ENCODE data around the gene NLGN2. TPM values are rescaled to one million over a fixed set of nuclear protein-coding genes. Genes with fewer than 3 reads are reported as not detected.

The NLGN2 gene
- total RNA-seq: 19.1 TPM

DNA sequence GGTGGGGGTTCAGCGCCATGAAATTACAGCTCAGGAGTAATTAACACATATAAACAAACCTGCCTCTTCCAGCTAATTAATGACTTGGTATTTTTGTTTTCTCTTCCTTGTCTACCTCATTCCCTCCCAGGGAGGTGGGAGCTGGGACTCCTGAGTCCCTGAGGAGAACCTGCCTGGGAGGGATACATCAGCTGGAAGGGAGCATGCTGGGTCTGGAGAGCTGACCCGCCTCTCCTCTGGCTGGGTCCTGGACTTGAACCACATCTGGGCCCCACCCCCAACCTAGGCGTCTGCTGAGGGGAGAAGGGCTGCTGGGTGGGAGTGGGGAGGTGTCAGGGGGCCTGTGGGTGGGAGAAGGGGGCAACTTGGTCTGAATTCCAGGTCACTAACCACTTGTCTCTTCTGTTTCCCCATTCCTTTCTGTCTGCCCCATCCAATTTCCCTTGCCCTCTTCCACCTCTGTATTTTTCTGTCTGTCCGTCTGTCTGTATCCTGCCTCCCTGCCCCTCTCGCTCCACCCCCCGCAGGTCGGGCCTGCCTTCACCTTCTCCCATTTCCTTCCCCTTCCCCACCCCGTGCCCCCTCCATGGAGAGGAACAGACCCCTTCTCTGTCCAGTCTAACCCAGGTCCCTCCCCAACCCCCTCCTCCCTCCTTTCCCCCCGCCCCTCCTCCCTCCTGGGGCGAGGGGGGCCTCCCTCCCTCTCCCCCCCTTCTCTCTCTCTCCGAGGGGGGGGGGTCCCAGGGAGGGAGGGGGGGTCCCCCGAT is at the start of gene NLGN2:
TSS of gene NLGN2 (plus strand) at position 361 of the 767 bp plus-strand sequence. CDS start 411 bp downstream, outside the sequence.

DNA sequence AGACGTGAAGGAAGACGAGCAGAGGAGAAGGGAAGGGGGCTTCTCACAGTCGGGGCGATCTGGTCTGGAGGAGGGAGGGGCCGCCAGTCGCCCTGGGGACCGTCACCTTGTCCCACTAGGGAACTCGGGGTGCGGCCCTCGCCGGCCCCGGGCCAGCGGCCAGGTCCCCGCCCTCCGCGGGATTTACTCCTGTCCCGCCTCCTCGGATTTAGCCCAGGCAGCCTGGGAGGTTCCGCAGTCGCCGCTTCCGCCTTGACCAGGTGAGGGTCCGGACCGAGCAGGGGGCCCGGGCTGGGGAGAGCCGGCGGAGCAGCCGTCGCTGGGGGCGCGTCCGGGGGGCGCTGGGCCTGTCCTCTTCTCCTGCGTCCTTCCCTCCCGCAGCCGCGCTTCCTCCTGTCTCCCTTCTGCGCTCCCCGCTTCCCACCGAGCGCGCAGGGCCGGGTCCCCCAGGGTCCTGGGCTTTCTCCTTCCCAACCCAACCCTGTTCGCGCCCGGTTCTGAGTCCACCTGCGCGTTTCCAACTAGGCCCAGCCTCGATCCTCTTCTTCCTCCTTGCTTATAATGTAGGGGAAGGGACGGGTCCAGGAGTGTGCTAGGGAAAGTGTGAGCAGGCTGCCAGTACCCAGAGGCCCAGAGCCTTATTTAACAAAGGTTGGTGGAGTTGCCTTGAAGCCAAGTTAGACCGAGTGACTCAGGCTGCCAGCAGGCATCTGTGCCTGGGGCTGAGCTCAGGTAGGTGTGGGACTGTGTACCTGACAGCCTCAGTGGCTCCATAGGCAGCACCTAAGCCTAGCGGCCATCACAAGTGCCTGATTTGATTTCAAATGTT is 26.6 kb upstream of the NLGN2 start, which contains the start of gene TNK1:
TSS of gene TNK1 (plus strand) at position 235 of the 829 bp plus-strand sequence. CDS start 1,838 bp downstream, outside the sequence.

DNA sequence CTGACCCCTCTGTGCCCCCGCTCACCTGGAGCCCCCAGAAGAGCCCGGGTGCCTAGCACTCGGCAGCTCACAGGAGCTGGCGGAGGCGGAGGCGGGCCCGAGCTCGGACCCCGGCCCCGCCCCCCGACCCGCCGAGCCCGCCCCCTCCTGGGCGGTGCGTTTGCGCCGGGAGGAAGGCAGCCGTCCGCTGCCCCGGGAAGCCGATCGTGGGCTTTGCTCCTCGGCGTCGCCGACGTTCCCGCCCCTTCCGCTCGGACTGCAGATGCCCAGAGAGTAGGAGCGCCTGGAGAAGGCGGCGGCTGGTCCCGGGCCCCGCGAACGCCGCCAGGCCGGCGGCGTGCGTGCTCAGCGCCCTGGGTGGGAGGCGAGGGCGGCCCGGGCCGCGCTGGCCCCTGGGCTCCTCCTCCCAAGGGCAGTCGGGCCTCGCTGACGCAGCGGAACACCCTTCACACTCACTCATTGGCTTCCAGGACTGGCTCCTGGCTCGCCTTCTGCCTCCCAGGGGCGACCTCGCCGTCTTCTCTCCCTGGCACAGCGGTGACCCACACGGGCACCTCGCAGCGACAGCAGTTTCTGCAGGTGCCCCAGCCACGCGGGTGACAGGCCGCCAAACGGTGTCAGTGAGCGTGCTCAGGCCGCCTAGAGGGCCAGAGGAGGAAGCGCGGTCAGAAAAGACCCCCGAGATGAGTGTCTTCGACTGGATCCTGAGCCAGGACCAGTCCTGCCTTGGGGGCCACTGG is 13.0 kb upstream of the NLGN2 start, which contains the start of gene PLSCR3:
TSS of gene PLSCR3 (minus strand) at position 74 of the 740 bp plus-strand sequence. CDS start 415 bp downstream, outside the sequence.

DNA sequence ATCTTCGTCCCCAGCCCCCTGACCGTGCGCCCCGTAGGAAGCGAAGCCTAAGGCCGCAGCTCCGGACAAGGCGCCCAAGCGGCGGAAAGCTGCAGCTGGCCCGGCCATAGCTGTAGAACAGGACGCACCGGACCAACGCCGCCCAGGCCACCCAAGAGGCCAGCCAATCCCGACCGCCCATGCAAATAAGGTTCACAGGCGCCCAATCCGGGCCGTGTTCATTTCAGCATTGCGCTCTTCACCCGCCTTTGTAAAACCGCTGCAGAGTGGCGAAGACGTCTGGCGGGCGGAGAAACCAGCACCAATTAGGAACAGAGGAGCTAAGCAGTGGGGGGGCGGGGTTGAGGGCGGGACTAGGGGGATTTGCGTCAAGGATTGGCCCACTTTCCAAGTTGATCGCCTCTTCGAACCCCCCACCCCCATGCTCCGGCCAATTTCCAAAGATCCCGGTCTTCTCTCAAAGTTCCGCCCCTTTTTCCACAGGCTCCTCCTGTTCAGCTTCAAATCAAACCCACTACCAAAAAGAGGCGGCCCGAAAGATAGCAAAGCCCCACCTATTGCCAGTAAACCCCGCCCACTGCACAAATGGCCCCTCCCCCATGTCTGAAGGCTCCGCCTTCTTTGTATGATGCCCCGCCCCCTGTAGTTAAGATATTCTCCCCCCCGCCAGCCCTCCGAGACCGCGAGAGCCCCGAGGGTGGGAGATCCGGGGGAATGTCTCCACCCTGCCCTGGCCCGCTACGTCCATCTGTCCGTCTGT is 3.5 kb upstream of the NLGN2 start, which contains the start of gene TMEM256:
TSS of gene TMEM256 (minus strand) at position 121 of the 760 bp plus-strand sequence. CDS start at position 108, 13 bp downstream.

DNA sequence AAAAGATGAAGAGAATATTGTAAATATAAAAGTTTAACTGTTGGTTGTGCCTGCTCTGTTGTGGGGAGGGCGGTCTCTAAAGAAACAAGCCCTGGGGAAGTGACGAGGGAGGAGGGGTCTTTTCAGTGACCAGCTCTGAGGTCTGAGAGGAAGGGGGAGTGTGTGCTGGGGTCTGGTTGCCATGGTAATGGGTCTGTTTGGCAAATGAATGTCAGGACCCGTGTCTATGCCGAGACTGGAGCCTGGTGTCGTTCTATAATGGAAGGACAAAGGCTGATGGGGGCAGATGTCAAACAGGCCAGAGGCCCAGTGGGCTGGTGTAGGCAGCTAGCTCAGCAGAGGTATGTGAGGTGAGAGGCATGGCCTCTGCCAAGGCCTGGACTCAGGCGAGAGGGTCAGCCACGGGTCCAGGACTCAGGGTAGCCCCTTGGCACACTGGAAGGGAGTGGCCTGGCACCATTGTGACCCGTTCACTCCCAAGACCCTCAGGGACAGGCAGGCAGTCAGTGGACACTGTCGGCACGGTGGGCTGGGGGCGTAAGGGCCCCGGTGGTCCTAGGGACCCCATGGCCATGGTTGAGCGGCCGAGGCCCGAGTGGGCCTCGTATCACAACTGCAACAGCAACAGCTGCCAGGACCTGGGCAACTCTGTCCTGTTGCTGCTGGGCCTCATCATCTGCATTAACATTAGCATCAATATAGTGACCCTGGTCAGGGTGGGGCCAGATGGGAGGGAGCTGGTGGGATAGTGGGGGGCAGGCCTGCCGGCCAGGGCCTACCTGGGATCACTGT is 12.4 kb downstream of the NLGN2 start, which contains the start of gene SPEM1:
TSS of gene SPEM1 (plus strand) at position 506 of the 792 bp plus-strand sequence. CDS start at position 567, 61 bp downstream.

GRCh38 chr17:7425316-7425715 is 17.7 kb downstream of the NLGN2 start, which contains the start of gene SPEM2:
Gene SPEM2, plus strand, starts transcription at chr17:7425616. Its CDS starts 73 bp downstream, at chr17:7425689.

GRCh38 chr17:7428557-7428956 is 20.9 kb downstream of the NLGN2 start, which contains the start of gene SPEM3:
Gene SPEM3, plus strand, starts transcription at chr17:7428857. Its CDS starts 46 bp downstream, at chr17:7428903.

DNA sequence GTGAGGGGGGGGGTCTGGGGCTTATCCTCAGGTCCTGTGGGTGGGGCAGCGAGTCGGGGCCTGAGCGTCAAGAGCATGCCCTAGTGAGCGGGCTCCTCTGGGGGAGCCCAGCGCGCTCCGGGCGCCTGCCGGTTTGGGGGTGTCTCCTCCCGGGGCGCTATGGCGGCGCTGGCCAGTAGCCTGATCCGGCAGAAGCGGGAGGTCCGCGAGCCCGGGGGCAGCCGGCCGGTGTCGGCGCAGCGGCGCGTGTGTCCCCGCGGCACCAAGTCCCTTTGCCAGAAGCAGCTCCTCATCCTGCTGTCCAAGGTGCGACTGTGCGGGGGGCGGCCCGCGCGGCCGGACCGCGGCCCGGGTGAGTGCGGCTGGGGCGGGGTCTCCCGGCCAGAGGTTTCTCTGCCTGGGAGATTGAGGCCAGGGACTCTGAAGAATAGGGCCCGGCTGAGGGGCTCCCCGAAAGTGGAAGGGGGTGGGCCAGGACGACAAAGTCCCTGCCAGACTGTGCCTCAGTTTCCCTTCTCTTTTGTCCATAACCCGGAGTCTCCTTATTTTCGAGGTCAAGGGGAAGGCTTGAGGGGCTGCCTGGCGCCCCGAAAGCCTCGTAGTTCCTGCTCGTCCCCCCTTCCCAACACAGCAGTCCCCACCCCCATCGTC is 31.9 kb downstream of the NLGN2 start, which contains the start of gene FGF11:
TSS of gene FGF11 (plus strand) at position 51 of the 651 bp plus-strand sequence. CDS start at position 160, 109 bp downstream.

GRCh38 chr17:7444682-7445618 is 37.3 kb downstream of the NLGN2 start, which contains the start of gene CHRNB1:
Gene CHRNB1, plus strand, starts transcription at chr17:7445061. Its CDS starts 67 bp downstream, at chr17:7445128.

Other genes starting within 250 kb of the NLGN2 start
- gene ASGR1, start 228.5 kb upstream of the NLGN2 start, total RNA-seq: 20.1 TPM
- gene DLG4, start 188.0 kb upstream of the NLGN2 start, total RNA-seq: 136 TPM
- 97.6 TPM for gene ACADVL, start 187.9 kb upstream of the NLGN2 start, total RNA-seq
- gene DVL2, start 173.3 kb upstream of the NLGN2 start, total RNA-seq: 56.1 TPM
- gene PHF23, start 168.4 kb upstream of the NLGN2 start, total RNA-seq: 28.6 TPM
- gene GABARAP, start 165.4 kb upstream of the NLGN2 start, total RNA-seq: 167 TPM
- 40.1 TPM for gene CTDNEP1, start 156.1 kb upstream of the NLGN2 start, total RNA-seq
- gene ELP5, start 155.6 kb upstream of the NLGN2 start, total RNA-seq: 29.5 TPM
- 0.92 TPM for gene CLDN7, start 145.4 kb upstream of the NLGN2 start, total RNA-seq
- 0.23 TPM for gene SLC2A4, start 126.1 kb upstream of the NLGN2 start, total RNA-seq
- 1.4 TPM for gene YBX2, start 113.2 kb upstream of the NLGN2 start, total RNA-seq
- gene EIF5A, start 100.2 kb upstream of the NLGN2 start, total RNA-seq: 168 TPM
- 38.5 TPM for gene GPS2, start 92.5 kb upstream of the NLGN2 start, total RNA-seq
- 44.3 TPM for gene NEURL4, start 78.5 kb upstream of the NLGN2 start, total RNA-seq
- gene ACAP1, start 71.3 kb upstream of the NLGN2 start, total RNA-seq: 0.23 TPM
- gene KCTD11, start 55.7 kb upstream of the NLGN2 start, total RNA-seq: 4.6 TPM
- not detected for gene TMEM95, start 52.7 kb upstream of the NLGN2 start, total RNA-seq
- gene TNK1, start 26.8 kb upstream of the NLGN2 start, total RNA-seq: 1.4 TPM
- 9.2 TPM for gene PLSCR3, start 13.3 kb upstream of the NLGN2 start, total RNA-seq
- 63.7 TPM for gene TMEM256, start 3.7 kb upstream of the NLGN2 start, total RNA-seq
- gene SPEM1, start 12.5 kb downstream of the NLGN2 start, total RNA-seq: not detected
- not detected for gene SPEM2, start 17.8 kb downstream of the NLGN2 start, total RNA-seq
- gene SPEM3, start 21.0 kb downstream of the NLGN2 start, total RNA-seq: not detected
- 1.4 TPM for gene TMEM102, start 27.6 kb downstream of the NLGN2 start, total RNA-seq
- 9.0 TPM for gene FGF11, start 31.7 kb downstream of the NLGN2 start, total RNA-seq
- 19.1 TPM for gene CHRNB1, start 37.2 kb downstream of the NLGN2 start, total RNA-seq
- gene ZBTB4, start 71.8 kb downstream of the NLGN2 start, total RNA-seq: 25.6 TPM
- not detected for gene SLC35G6, start 73.6 kb downstream of the NLGN2 start, total RNA-seq
- 65.7 TPM for gene POLR2A, start 76.5 kb downstream of the NLGN2 start, total RNA-seq
- gene TNFSF12, start 141.2 kb downstream of the NLGN2 start, total RNA-seq: 4.8 TPM
- 1.6 TPM for gene TNFSF13, start 150.9 kb downstream of the NLGN2 start, total RNA-seq
- 76.6 TPM for gene SENP3, start 154.1 kb downstream of the NLGN2 start, total RNA-seq
- 5.5 TPM for gene CD68, start 171.8 kb downstream of the NLGN2 start, total RNA-seq
- 44.1 TPM for gene MPDU1, start 176.0 kb downstream of the NLGN2 start, total RNA-seq
- gene SOX15, start 182.2 kb downstream of the NLGN2 start, total RNA-seq: 1.4 TPM
- gene FXR2, start 207.1 kb downstream of the NLGN2 start, total RNA-seq: 46.1 TPM
- 30.7 TPM for gene SAT2, start 220.0 kb downstream of the NLGN2 start, total RNA-seq
- not detected for gene SHBG, start 222.3 kb downstream of the NLGN2 start, total RNA-seq
- 27.5 TPM for gene ATP1B2, start 243.1 kb downstream of the NLGN2 start, total RNA-seq

All from diencephalon (tissue), 1 donor.